Keratinocyte (primary cell): ENCODE data around the gene DYNC1LI2. TPM values are rescaled to one million over a fixed set of nuclear protein-coding genes. Genes with fewer than 3 reads are reported as not detected.

Source experiments
- DNase-seq: peaks from one replicate; pipeline ENCODE4 v3.0.0-alpha.2; 2011; ENCODE audit warnings: low read depth, missing footprints, low spot score
- FAIRE-seq: peaks from 2 replicates; lab custom pipeline; 2011; peaks lifted over from hg19 to GRCh38; lab: Jason Lieb, UNC
- H2AFZ ChIP-seq: 2 replicates; pipeline ENCODE4 v1.6.0; 2012; ENCODE audit warnings: low read length, control low read depth, inconsistent platforms; ENCODE audit not compliant: control insufficient read depth
- H3K27ac ChIP-seq: 2 replicates; pipeline ENCODE4 v1.5.1; 2011; ENCODE audit warnings: low read length; ENCODE audit not compliant: control insufficient read depth, insufficient read depth
- H3K27me3 ChIP-seq: 3 replicates; pipeline ENCODE4 v1.6.0; 2011; ENCODE audit warnings: low read length; ENCODE audit not compliant: control insufficient read depth, insufficient read depth; ENCODE audit errors: extremely low read depth
- H3K36me3 ChIP-seq, 2 experiments: 2 replicates in 1 of 2; 3 replicates in 1 of 2; pipeline ENCODE4 v1.5.1; 2011; ENCODE audit warnings: low read length in 2 of 2, mild to moderate bottlenecking in 1 of 2; ENCODE audit not compliant: control insufficient read depth in 2 of 2, insufficient read depth in 2 of 2; ENCODE audit errors: extremely low read depth in 1 of 2
- H3K4me1 ChIP-seq: 3 replicates; pipeline ENCODE4 v1.5.1; 2011; ENCODE audit warnings: low read length; ENCODE audit not compliant: control insufficient read depth, insufficient read depth; ENCODE audit errors: extremely low read depth
- H3K4me2 ChIP-seq: 3 replicates; pipeline ENCODE4 v1.6.0; 2011; ENCODE audit warnings: low read depth, low read length; ENCODE audit not compliant: control insufficient read depth, insufficient read depth; ENCODE audit errors: extremely low read depth
- H3K4me3 ChIP-seq, 3 experiments: fragments of 200-600 bp in 1 of 3; sonication (generic) in 1 of 3; 2 replicates in 2 of 3; 3 replicates in 1 of 3; pipeline ENCODE4 v1.5.1; 2011 to 2016; ENCODE audit warnings: low read length in 3 of 3, mild to moderate bottlenecking in 3 of 3, control low read depth in 2 of 3, inconsistent platforms in 1 of 3, low read depth in 1 of 3, mixed read lengths in 1 of 3, mixed run types in 1 of 3, moderate library complexity in 1 of 3; ENCODE audit not compliant: control insufficient read depth in 2 of 3, insufficient read depth in 2 of 3; ENCODE audit errors: extremely low read depth in 1 of 3
- H3K79me2 ChIP-seq: 2 replicates; pipeline ENCODE4 v1.6.0; 2012; ENCODE audit warnings: low read length; ENCODE audit not compliant: control insufficient read depth, insufficient read depth
- H3K9ac ChIP-seq: 3 replicates; pipeline ENCODE4 v1.6.0; 2011; ENCODE audit warnings: low read length; ENCODE audit not compliant: control insufficient read depth, insufficient read depth; ENCODE audit errors: extremely low read depth
- H3K9me1 ChIP-seq: 3 replicates; pipeline ENCODE4 v1.6.0; 2011; ENCODE audit warnings: low read length; ENCODE audit not compliant: control insufficient read depth, insufficient read depth; ENCODE audit errors: extremely low read depth
- H3K9me3 ChIP-seq: 2 replicates; pipeline ENCODE4 v1.5.1; 2012; ENCODE audit warnings: low read depth, low read length; ENCODE audit not compliant: control insufficient read depth
- H4K20me1 ChIP-seq: 3 replicates; pipeline ENCODE4 v1.6.0; 2011; ENCODE audit warnings: low read length; ENCODE audit not compliant: control insufficient read depth, insufficient read depth; ENCODE audit errors: extremely low read depth
- EZH2 ChIP-seq: IDR thresholded peaks from one replicate; pipeline ENCODE4 v1.6.1; 2012; ENCODE audit warnings: inconsistent platforms, mild to moderate bottlenecking, low read length, moderate library complexity
- dilution Hi-C: fragments of 300-500 bp; cut with MboI; formaldehyde crosslinking; loops from one replicate; pipeline ENCODE4 v1.7.0; 2020; ENCODE audit warnings: low sequenced_read_pairs; ENCODE audit not compliant: extremely low pct_ligation_motif_present
- polyA plus RNA-seq, 5 experiments: library from polyadenylated mRNA; depleted of rRNA in 3 of 5; stranded (reverse) in 3 of 5; stranded (forward) in 1 of 5; unstranded in 1 of 5; fragments of >200 nt; gene quantifications; 1 replicate in 1 of 5; 2 replicates in 3 of 5; 3 replicates in 1 of 5; pipeline versions ENCODE4 v1.2.1 to v1.2.3, GENCODE V29; 2011 to 2012; ENCODE audit warnings: missing spikeins in 2 of 5, low read depth in 1 of 5, low replicate concordance in 1 of 5
- TF ChIP-seq, protein P1 (sequence below), 3 experiments: IDR thresholded peaks in 1 of 3; conservative IDR thresholded peaks in 1 of 3; optimal IDR thresholded peaks in 1 of 3; 2 replicates in 2 of 3; 3 replicates in 1 of 3; pipeline versions ENCODE3 to v1.5.1; 2011; ENCODE audit warnings: low read length in 3 of 3, mild to moderate bottlenecking in 3 of 3, moderate library complexity in 2 of 3, control low read depth in 1 of 3, inconsistent platforms in 1 of 3; ENCODE audit not compliant: insufficient read depth in 2 of 3; ENCODE audit errors: extremely low read depth in 1 of 3

Gene DYNC1LI2
- polyA plus RNA-seq, 1 donor (not counting 4 experiments of a cell fraction or from before 2014, with no cell fraction given) = 66.0 TPM

DNA sequence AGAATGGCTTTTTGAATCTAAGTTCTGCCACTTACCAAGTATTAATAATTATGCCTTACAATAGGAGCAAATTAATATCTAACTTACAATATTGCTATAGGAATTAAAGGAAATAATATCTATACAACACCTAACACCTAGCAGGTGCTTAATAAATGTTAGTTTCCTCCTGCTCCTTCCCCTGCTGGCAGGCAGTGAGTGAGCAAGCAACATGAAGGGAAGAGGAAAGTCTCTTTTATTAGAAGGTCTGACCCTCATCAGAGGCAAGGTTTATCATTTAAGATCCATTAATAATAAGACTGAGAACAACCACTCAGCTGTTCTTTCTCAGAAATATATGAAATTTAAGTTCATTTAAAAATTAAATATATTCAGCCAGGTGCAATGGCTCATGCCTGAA, 6.7 kb upstream of the DYNC1LI2 start:
- no peaks in the 10 kb centered on the region for H3K9me3 ChIP-seq
- H3K4me2 ChIP-seq = no peak overlapping the region
- dilution Hi-C loops = no loop called here
- no peaks in the 10 kb centered on the region for H3K9me1 ChIP-seq
- H3K27ac ChIP-seq = no peak overlapping the region
- no peaks in the 10 kb centered on the region for H3K79me2 ChIP-seq
- no peak for DNase-seq
- no peak for FAIRE-seq
- no peak overlapping the region for H2AFZ ChIP-seq
- no peak overlapping the region for H3K4me3 ChIP-seq
- TF ChIP-seq EZH2 = no peak
- TF ChIP-seq, protein P1, sequence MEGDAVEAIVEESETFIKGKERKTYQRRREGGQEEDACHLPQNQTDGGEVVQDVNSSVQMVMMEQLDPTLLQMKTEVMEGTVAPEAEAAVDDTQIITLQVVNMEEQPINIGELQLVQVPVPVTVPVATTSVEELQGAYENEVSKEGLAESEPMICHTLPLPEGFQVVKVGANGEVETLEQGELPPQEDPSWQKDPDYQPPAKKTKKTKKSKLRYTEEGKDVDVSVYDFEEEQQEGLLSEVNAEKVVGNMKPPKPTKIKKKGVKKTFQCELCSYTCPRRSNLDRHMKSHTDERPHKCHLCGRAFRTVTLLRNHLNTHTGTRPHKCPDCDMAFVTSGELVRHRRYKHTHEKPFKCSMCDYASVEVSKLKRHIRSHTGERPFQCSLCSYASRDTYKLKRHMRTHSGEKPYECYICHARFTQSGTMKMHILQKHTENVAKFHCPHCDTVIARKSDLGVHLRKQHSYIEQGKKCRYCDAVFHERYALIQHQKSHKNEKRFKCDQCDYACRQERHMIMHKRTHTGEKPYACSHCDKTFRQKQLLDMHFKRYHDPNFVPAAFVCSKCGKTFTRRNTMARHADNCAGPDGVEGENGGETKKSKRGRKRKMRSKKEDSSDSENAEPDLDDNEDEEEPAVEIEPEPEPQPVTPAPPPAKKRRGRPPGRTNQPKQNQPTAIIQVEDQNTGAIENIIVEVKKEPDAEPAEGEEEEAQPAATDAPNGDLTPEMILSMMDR (optimal IDR thresholded peaks at IDR 0.05 in 1 of 3, IDR thresholded peaks at IDR 0.05 in 1 of 3, conservative IDR thresholded peaks at IDR 0.05 in 1 of 3; ENCODE audit: extremely low read depth in 1 of 3, insufficient read depth in 2 of 3, low read length in 3 of 3) = no peak
- no peaks in the 10 kb centered on the region for H3K36me3 ChIP-seq
- H4K20me1 ChIP-seq = no peaks in the 10 kb centered on the region
- no peaks in the 10 kb centered on the region for H3K27me3 ChIP-seq
- H3K4me1 ChIP-seq = no peaks in the 10 kb centered on the region
- no peak overlapping the region for H3K9ac ChIP-seq

DNA sequence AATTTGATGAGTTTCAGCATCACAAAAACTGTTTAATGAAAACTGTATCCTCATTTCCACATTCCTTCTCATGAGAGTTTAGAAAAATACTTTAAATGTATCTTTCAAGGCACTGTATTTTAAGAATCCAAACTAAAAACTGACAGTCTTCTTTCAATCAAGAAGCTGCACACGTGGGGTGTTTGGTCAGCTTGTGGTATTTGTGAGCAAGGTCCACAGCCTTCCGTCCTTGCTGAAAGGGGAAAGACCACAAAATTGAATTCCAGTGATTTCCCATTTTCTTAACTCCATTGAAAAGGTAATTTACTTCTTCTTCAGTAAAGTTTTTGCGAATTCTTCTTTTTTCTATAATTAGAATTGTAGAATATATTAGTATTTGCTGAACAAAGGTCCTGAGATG, 3.4 kb upstream of the DYNC1LI2 start:
- Histone ChIP-seq H3K4me2 (no peak overlapping the region), H3K27ac (no peak overlapping the region)
- no peak for FAIRE-seq

More for the DNA sequence above, 3.4 kb upstream of the DYNC1LI2 start:
- Histone ChIP-seq H2AFZ (no peak overlapping the region), H3K9me3 (no peaks in the 10 kb centered on the region), H3K36me3 (peaks cover 0 to 4% of the 10 kb centered on the region in 2 experiments), H4K20me1 (peaks cover 3% of the 10 kb centered on the region), H3K9ac (no peak overlapping the region), H3K4me3 (no peak overlapping the region), H3K9me1 (no peaks in the 10 kb centered on the region), H3K79me2 (peaks cover 16% of the 10 kb centered on the region), H3K4me1 (peaks cover 19% of the 10 kb centered on the region), H3K27me3 (no peaks in the 10 kb centered on the region)
- DNase-seq = no peak
- TF ChIP-seq, protein P1 (optimal IDR thresholded peaks at IDR 0.05 in 1 of 3, IDR thresholded peaks at IDR 0.05 in 1 of 3, conservative IDR thresholded peaks at IDR 0.05 in 1 of 3; ENCODE audit: extremely low read depth in 1 of 3, insufficient read depth in 2 of 3, low read length in 3 of 3) = no peak
- TF ChIP-seq EZH2 = no peak
- dilution Hi-C loops = no loop called here
